HG03045 (cell line): ENCODE results near the gene TMEM125.

ENCODE experiments used
- ATAC-seq: cut with Tn5 transposase; IDR thresholded peaks from one replicate; pipeline ENCODE4 v1.9.1; 2021; ENCODE audit warnings: mild to moderate bottlenecking, moderate library complexity; ENCODE audit not compliant: unreplicated experiment

TMEM125 gene

DNA sequence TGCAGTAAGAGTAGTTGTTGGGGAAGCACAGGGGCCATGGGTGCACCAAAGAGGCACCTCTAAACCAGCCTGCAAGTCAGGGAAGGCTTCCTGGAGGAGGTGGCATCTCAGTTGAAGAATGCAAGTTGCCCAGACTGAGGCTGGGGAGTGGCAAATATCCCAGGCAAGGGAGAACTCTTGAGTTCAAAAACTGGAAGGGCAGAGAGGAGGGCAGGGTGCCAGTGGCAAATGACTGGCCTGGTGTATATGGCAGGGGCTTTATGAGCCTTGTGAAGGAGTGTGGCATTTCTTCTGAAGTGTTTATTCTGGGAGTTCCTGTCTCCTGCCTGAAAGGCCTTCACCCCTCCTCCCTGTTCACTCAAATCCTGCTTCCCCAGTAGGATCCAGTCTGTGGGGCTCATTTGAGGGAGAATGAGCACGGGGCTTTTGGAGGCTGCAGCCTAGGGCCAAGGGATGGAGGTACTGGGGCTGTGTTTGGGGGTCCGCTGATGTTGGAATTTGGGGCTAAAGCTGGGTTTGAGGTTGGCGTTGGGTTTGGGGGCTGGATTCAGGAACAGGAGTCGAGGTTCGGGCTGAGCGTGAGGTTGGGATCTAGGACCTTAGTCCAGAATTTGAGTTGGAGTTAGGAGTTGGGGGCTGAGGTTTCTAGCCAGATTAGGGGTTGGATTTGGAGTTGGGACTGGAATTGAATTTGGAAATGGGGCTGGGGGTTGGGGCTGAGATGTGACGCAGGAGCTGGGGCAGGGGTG, at the start of gene TMEM125:
Gene TMEM125, plus strand, starts transcription at position 357 of the 749 bp plus-strand sequence. CDS start 2,740 bp downstream, outside the sequence.
- no peak for ATAC-seq

- peak; percentile 62 for ATAC-seq
Observed at GRCh38 chr1:43220905-43221778, 48.6 kb upstream of the TMEM125 start.

DNA sequence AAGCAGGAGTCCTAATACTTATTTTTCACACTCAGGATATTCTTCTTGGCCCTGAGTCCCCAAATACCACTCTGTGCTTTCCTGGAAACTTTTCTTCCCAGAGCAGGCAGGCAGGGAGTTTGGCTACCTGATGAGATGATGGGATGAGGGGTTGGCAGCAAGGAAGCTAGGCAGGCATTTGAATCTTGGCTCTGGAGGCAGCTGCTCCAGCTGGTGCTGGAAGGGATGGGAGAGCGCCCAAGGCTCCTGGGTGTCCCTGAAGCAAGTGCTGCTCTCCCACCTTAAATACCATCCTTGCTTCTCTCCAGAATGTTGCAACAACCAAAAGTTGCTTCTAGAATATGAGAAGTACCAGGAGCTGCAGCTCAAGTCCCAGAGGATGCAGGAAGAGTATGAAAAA, 48.0 kb upstream of the TMEM125 start:
- ATAC-seq = no peak

DNA sequence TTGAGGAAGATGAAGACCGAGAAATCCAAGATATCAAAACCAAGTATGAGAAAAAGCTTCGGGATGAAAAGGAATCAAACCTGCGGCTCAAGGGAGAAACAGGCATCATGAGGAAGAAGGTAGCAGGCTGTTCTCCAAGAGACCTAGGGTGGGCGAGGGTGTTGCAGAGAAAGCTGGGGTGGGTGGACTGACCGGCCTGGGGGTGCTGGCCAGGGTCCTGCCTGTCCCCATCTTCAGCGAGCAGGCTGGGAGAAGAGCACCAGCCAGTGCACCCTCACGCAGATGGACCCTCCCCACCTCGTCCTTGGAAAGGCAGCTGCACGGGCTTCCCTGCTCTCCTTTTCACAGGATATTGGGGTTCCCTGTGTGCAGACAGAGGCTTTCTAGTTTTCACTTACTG, 46.9 kb upstream of the TMEM125 start:
- ATAC-seq = no peak

GRCh38 chr1:43225168-43225567, 44.6 kb upstream of the TMEM125 start:
- no peak for ATAC-seq

GRCh38 chr1:43227143-43227764, 42.5 kb upstream of the TMEM125 start:
- ATAC-seq = peak; percentile 65

DNA sequence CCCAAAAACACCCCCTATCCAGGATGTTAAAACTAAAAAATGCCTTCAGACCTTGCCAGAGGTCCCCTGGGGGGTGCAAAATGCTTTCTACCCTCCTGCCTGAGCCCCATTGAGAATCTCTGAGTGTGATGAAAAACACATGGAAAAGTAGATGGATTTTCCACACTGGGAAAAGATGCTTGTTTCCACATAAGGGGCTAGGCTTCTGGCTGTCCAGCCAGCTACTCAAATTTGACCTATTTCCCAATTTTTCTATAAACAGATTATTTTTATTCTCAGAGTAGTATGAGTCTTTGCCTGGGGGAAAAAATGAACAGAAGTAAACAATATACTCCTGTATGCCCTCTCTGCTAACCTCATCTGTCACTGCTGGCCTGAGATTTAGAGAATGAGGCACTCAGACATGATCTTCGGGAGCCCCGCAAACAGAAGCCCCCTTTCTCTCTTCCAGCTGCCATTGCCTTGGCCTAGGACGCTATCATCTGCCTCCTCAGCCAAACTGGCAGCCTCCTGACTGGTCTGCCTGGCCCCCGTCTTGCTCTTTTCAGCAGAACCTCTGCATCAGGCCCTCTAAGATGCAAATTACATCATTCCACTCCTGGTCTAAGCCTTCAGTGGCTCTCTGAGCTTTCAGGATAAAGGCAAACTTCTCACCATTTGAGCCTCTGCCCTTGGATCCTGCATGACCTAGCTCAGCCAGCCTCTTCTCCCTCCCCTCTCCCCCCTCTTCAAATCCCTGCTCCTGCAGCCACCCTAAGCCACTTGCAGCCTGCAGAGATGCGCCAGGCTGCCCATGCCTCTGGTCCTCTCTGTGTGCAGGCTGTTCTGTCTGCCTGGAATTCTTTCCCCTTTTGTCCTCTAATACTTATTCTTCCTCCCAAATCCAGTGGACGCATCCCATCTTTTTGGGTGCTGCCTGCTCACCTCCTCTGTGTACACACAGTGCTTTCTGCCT, 39.7 kb upstream of the TMEM125 start:
- ATAC-seq = no peak

GRCh38 chr1:43232074-43232473, 37.7 kb upstream of the TMEM125 start:
- no peak for ATAC-seq

DNA sequence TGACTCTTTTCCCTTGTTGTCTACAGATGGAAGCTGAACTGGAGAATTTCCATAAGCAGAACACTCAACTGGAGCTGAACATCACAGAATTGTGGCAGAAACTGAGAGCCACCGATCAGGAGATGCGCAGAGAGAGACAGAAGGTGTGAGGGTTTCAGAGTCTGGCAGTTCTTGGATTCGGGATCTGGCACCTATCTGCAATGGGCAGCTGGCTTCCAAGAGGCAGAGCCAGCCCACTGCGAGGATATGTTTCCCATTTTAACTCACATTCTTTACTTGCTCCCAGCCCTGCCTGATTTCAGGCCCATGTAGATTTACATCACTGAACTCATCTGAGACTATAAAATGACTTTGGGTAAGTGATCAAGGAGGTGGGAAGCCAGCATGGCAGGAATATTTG, 37.3 kb upstream of the TMEM125 start:
- no peak for ATAC-seq

- ATAC-seq = no peak
Observed at GRCh38 chr1:43233631-43234030, 36.2 kb upstream of the TMEM125 start.

DNA sequence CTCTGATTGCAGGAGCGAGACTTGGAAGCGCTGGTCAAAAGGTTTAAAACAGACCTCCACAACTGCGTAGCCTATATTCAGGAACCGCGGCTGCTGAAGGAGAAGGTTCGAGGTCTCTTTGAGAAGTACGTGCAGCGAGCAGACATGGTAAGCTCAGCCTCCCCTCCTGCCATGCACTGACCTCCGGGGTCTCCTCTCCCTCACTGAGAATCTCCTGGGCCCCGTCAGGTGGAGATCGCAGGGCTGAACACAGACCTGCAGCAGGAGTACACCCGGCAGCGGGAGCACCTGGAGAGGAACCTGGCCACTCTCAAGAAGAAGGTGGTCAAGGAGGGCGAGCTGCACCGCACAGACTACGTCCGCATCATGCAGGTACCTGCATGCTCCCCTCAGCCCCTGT, 35.5 kb upstream of the TMEM125 start:
- no peak for ATAC-seq

DNA sequence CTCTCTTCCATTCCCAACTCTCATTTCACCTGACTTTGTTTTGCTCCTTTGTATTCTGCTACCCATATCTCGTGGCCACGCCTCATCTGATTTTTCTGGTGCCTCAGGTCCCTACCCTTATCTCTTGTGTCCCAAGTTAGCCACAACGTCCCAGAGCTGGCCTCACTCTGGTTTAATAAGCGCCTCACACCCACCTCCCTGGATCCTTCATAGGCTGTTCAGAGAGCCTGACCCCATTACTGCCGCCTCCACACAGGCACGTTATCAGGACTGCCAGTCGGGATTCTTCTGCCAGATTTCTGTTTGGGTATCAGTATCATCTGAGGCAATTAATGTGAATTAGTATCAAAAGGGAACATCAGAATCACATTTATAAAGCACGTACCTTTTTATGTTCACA, 34.7 kb upstream of the TMEM125 start:
- no peak for ATAC-seq

- ATAC-seq = no peak
Observed at GRCh38 chr1:43235451-43236121, 34.2 kb upstream of the TMEM125 start.

DNA sequence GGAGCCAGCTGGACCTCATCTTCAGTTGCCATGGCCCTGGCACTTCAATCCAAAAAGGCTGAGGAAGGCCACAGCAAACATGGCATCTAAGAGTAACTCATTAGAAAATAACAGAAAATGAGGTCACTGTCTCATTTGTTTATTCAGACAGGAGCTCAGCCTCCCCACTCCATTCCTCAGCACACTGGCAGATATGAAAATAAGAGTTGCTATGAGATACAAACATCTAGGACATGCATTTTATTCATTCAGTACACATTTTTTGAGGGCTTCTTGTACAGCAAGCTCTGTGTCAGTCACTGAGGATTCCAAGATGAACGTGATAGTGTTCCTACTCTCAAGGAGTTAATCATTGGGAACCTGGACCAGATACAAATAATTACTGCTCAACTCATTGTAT, 32.7 kb upstream of the TMEM125 start:
- no peak for ATAC-seq

GRCh38 chr1:43238085-43238484, 31.7 kb upstream of the TMEM125 start:
- no peak for ATAC-seq

DNA sequence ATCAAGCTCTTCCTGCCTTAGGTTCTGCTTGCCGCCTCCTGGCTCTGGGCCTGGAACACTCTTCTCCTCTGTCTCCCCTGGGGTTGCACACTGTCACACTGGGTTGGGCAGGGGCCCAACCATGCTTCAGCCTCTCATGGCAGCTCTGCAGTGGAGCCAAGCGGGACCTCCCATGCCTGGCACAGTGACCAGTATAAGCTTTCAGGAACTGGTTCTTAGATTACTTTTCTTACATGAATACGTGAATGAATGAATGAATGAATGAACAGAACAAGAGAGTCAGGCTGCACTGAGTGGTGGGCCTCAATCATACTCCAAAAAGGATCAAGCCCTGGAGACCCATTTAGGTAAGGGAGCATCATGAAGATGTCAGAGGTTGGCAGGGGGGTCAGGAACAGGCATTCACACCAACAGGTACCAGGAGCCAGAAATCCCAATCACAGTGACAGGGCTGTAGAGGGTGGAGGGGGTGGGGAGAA, 30.8 kb upstream of the TMEM125 start:
- ATAC-seq = peak; percentile 6

- peak; percentile 66 for ATAC-seq
Observed at GRCh38 chr1:43239484-43239883, 30.3 kb upstream of the TMEM125 start.

DNA sequence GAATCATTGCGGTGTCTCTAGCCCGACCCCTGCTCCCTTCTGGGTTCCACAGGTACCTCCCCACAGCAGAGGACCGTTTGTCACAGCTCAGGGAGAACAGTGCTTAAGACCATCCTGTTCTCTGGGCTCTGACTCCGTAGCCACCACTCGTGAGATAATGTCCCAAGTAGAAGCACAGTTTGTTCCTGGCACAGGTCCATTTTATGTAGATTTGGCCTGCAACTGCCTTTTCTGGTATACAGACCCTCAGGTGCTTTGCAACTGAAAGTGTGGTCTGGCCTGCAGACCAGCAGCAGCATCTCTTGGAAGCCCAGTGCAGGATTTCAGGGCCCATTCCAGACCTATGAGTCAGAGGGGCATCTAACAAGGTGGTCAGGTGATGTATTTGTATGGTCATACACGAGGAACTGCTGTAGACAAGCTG, 28.4 kb upstream of the TMEM125 start:
- ATAC-seq = no peak

DNA sequence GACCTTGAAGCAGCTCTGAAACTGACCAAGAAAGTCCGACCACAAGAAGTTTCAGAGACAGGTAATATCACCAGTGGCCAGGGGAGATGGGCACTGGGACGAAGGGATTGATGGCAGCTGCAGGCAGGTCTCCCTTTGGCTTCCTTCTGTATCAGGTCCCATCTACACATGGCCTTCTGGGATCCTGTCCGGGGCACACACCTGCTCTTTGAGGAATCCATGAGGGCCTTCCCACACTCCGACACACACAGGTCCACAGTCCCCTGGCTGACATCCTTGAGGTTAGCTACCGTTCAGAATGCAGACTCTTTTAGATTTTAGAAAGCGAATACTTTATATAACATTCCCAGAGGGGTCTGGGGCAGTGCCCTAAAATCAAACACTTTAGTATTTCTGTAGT, 26.5 kb upstream of the TMEM125 start:
- no peak for ATAC-seq
